GM13976 (cell line): ENCODE measurements around the gene CMC2.

Experiments
- DNase-seq: peaks from one replicate; pipeline ENCODE4 v3.0.0; 2012; ENCODE audit warnings: low spot score
- CTCF ChIP-seq: IDR thresholded peaks from 2 replicates; pipeline ENCODE4 v1.5.1; 2012; ENCODE audit warnings: borderline replicate concordance, mild to moderate bottlenecking; ENCODE audit not compliant: insufficient read depth; ENCODE audit errors: extremely low read depth, missing control alignments, control extremely low read depth
- in situ Hi-C: fragments of 300-500 bp; cut with MboI; formaldehyde crosslinking; loops from one replicate; pipeline ENCODE4 v1.12.0; 2022; ENCODE audit warnings: low sequenced_read_pairs, mixed read lengths, inconsistent platforms; ENCODE audit not compliant: unreplicated experiment

Gene CMC2

GRCh38 chr16:81003610-81004460, 2.9 kb downstream of the CMC2 start:
- TF ChIP-seq CTCF: no peak
- no peak for DNase-seq
- in situ Hi-C loops: no loop called here

- in situ Hi-C loops: no loop called here
- no peak for TF ChIP-seq CTCF
Measured at GRCh38 chr16:81003064-81003463, 3.6 kb downstream of the CMC2 start.

GRCh38 chr16:81001330-81001729, 5.4 kb downstream of the CMC2 start:
- DNase-seq: no peak
- in situ Hi-C loops: no loop called here
- no peak for TF ChIP-seq CTCF

More at GRCh38 chr16:81003064-81003463, 3.6 kb downstream of the CMC2 start:
- DNase-seq: no peak

GRCh38 chr16:81000873-81001272, 5.8 kb downstream of the CMC2 start:
- TF ChIP-seq CTCF: no peak
- no peak for DNase-seq
- in situ Hi-C loops: no loop called here

- in situ Hi-C loops: no loop called here
- no peak for TF ChIP-seq CTCF
- DNase-seq: no peak
Measured at GRCh38 chr16:80997964-80998620, 8.6 kb downstream of the CMC2 start.

- TF ChIP-seq CTCF: no peak
- in situ Hi-C loops: no loop called here
- peak; percentile 25 for DNase-seq
Measured at GRCh38 chr16:80997139-80997798, 9.4 kb downstream of the CMC2 start.
